GM23338 (cell line): ENCODE measurements around the gene DDIT3. TPM values are rescaled to one million over a fixed set of nuclear protein-coding genes. Genes with fewer than 3 reads are reported as not detected.

Experiments
- ATAC-seq: fragments of 200-7000 bp; cut with Tn5 transposase; 3 replicates; pipeline ENCODE4 v1.9.1; 2020
- DNase-seq: peaks from one replicate; pipeline ENCODE4 v3.0.0-alpha.2; 2015; ENCODE audit warnings: low spot score
- H2AFZ ChIP-seq: fragments of 200-600 bp; sonication (generic); 2 replicates; pipeline ENCODE4 v1.8.0; 2016; ENCODE audit warnings: antibody characterized with exemption, mild to moderate bottlenecking, moderate library complexity
- H3F3A ChIP-seq: fragments of 200-600 bp; sonication (generic); replicated peaks from 2 replicates; pipeline ENCODE4 v1.8.0; 2017; ENCODE audit warnings: antibody characterized with exemption, mixed run types, low read depth
- H3K27ac ChIP-seq: fragments of 200-600 bp; sonication (generic); 2 replicates; pipeline ENCODE4 v1.6.1; 2016; ENCODE audit warnings: low read depth
- H3K27me3 ChIP-seq: fragments of 200-600 bp; sonication (generic); 2 replicates; pipeline ENCODE4 v1.8.0; 2016; ENCODE audit warnings: mild to moderate bottlenecking, mixed run types, moderate library complexity; ENCODE audit not compliant: insufficient read depth
- H3K36me3 ChIP-seq: fragments of 200-600 bp; sonication (generic); 2 replicates; pipeline ENCODE4 v1.8.0; 2016; ENCODE audit warnings: mild to moderate bottlenecking; ENCODE audit not compliant: insufficient read depth
- H3K4me1 ChIP-seq: fragments of 200-600 bp; sonication (generic); 2 replicates; pipeline ENCODE4 v1.8.0; 2016; ENCODE audit warnings: mild to moderate bottlenecking, moderate library complexity; ENCODE audit not compliant: insufficient read depth
- H3K4me2 ChIP-seq: fragments of 200-600 bp; sonication (generic); 2 replicates; pipeline ENCODE4 v1.7.1; 2017; ENCODE audit warnings: mixed run types
- H3K4me3 ChIP-seq: fragments of 200-600 bp; sonication (generic); 2 replicates; pipeline ENCODE4 v1.6.1; 2016; ENCODE audit warnings: mixed run types
- H3K79me2 ChIP-seq: fragments of 200-600 bp; sonication (generic); replicated peaks from 2 replicates; pipeline ENCODE4 v1.8.0; 2017; ENCODE audit warnings: mild to moderate bottlenecking; ENCODE audit not compliant: insufficient read depth
- H3K9me2 ChIP-seq: fragments of 200-600 bp; sonication (generic); 2 replicates; pipeline ENCODE4 v1.8.0; 2017; ENCODE audit not compliant: insufficient read depth
- H4K20me1 ChIP-seq: fragments of 200-600 bp; sonication (generic); replicated peaks from 2 replicates; pipeline ENCODE4 v1.8.0; 2017; ENCODE audit warnings: mild to moderate bottlenecking; ENCODE audit not compliant: insufficient read depth
- H3K27ac Mint-ChIP-seq: 2 replicates; pipeline ENCODE4 v1.8.0; 2020; ENCODE audit warnings: inconsistent platforms, mild to moderate bottlenecking, moderate library complexity, mixed read lengths
- H3K27me3 Mint-ChIP-seq: 3 replicates; pipeline ENCODE4 v1.8.0; 2022; ENCODE audit warnings: low read depth, mild to moderate bottlenecking, moderate library complexity, mixed read lengths, inconsistent platforms; ENCODE audit not compliant: insufficient read depth, poor library complexity
- H3K36me3 Mint-ChIP-seq: 3 replicates; pipeline ENCODE4 v1.8.0; 2021; ENCODE audit warnings: low read depth, mild to moderate bottlenecking, inconsistent platforms, moderate library complexity, mixed read lengths
- H3K4me1 Mint-ChIP-seq: 3 replicates; pipeline ENCODE4 v1.8.0; 2020; ENCODE audit warnings: mild to moderate bottlenecking, inconsistent platforms, mixed read lengths
- H3K4me3 Mint-ChIP-seq: 3 replicates; pipeline ENCODE4 v1.8.0; 2021; ENCODE audit warnings: moderate library complexity, mild to moderate bottlenecking, inconsistent platforms, mixed read lengths
- H3K9me3 Mint-ChIP-seq: 3 replicates; pipeline ENCODE4 v1.8.0; 2020; ENCODE audit warnings: moderate library complexity, mild to moderate bottlenecking, inconsistent platforms, mixed read lengths
- CREB1 ChIP-seq: fragments of 250-450 bp; sonication (Bioruptor Pico); IDR thresholded peaks from 2 replicates; pipeline ENCODE4 v1.5.0; 2020; ENCODE audit warnings: low read depth, mild to moderate bottlenecking, moderate library complexity
- CTCF ChIP-seq, 2 experiments: fragments of 200-600 bp in 1 of 2; sonication (generic) in 1 of 2; conservative IDR thresholded peaks; 2 replicates each; pipeline versions ENCODE4 v1.5.1 to v1.6.1; 2016 to 2017; ENCODE audit warnings: antibody characterized with exemption in 2 of 2, low read depth in 2 of 2, mild to moderate bottlenecking in 2 of 2, moderate library complexity in 1 of 2
- ETS1 ChIP-seq: IDR thresholded peaks from 2 replicates; pipeline ENCODE4 v1.6.1; 2016; ENCODE audit warnings: antibody characterized with exemption
- EZH2 ChIP-seq: fragments of 200-600 bp; sonication (generic); IDR thresholded peaks from one replicate; pipeline ENCODE4 v1.8.0; 2017; ENCODE audit warnings: antibody characterized with exemption, mild to moderate bottlenecking, low read depth; ENCODE audit not compliant: unreplicated experiment
- EZH2phosphoT487 ChIP-seq: fragments of 200-600 bp; sonication (generic); IDR thresholded peaks from one replicate; pipeline ENCODE4 v1.8.1; 2018; ENCODE audit warnings: antibody characterized with exemption; ENCODE audit not compliant: unreplicated experiment
- JUNB ChIP-seq: IDR thresholded peaks from one replicate; pipeline ENCODE4 v1.6.1; 2016; ENCODE audit warnings: antibody characterized with exemption; ENCODE audit not compliant: unreplicated experiment
- NANOG ChIP-seq: IDR thresholded peaks from 2 replicates; pipeline ENCODE4 v1.6.1; 2016; ENCODE audit warnings: antibody characterized with exemption, borderline replicate concordance
- POLR2AphosphoS5 ChIP-seq: IDR thresholded peaks from 2 replicates; pipeline ENCODE4 v1.6.1; 2016; ENCODE audit warnings: antibody characterized with exemption, low read depth
- STAT1 ChIP-seq: IDR thresholded peaks from one replicate; pipeline ENCODE4 v1.6.1; 2016; ENCODE audit warnings: antibody characterized with exemption; ENCODE audit not compliant: unreplicated experiment
- ZNF114 ChIP-seq: fragments of 250-450 bp; sonication (Bioruptor Pico); IDR thresholded peaks from 2 replicates; pipeline ENCODE4 v1.5.0; 2020; ENCODE audit warnings: mild to moderate bottlenecking, moderate library complexity
- ZNF331 ChIP-seq: fragments of 250-450 bp; sonication (Bioruptor Pico); IDR thresholded peaks from 2 replicates; pipeline ENCODE4 v1.5.0; 2020; ENCODE audit warnings: low read depth, mild to moderate bottlenecking, moderate library complexity
- ZNF462 ChIP-seq: fragments of 250-450 bp; sonication (Bioruptor Pico); IDR thresholded peaks from 2 replicates; pipeline ENCODE4 v1.5.0; 2020; ENCODE audit warnings: mild to moderate bottlenecking, moderate library complexity
- polyA plus RNA-seq: library from polyadenylated mRNA; unstranded; fragments of >200 nt; fragmentation: Nextera tagmentation; extraction: Ambion mirVana; gene quantifications from 2 replicates; pipeline ENCODE4 v1.2.1, GENCODE V29; 2016
- total RNA-seq: library from RNA; depleted of rRNA; stranded (reverse); fragments of >200 nt; shearing (Covaris generic); gene quantifications from 2 replicates; pipeline ENCODE4 v1.2.3, GENCODE V29; 2014

DDIT3 gene
- total and polyA plus RNA-seq, 2 experiments from 2014 or later = 3.9 to 12.5 TPM

- TF ChIP-seq STAT1 = no peak
- TF ChIP-seq JUNB = no peak
- TF ChIP-seq EZH2 = no peak
- no peak for TF ChIP-seq ETS1
- TF ChIP-seq CTCF (conservative IDR thresholded peaks at IDR 0.05; ENCODE audit: low read depth in 2 of 2) = no peak
- no peak for TF ChIP-seq NANOG
- TF ChIP-seq ZNF114 = no peak
- TF ChIP-seq POLR2AphosphoS5 = no peak
- no peak for TF ChIP-seq EZH2phosphoT487
These were observed 13.9 kb upstream of the DDIT3 start (continued) for GRCh38 chr12:57534250-57534649.

- 0 out of 2 replicates have a peak, but pooled peaks cover 12% of the 10 kb centered on the region for H3F3A ChIP-seq
- ATAC-seq (no peak), DNase-seq (no peak)
- no peaks in the 10 kb centered on the region for H3K79me2 ChIP-seq
- Mint-ChIP-seq H3K4me3 (no peak overlapping the region), H3K4me1 (peaks cover 19% of the 10 kb centered on the region), H3K36me3 (peaks cover 66% of the 10 kb centered on the region), H3K27ac (no peak overlapping the region), H3K9me3 (no peaks in the 10 kb centered on the region), H3K27me3 (peaks cover 8% of the 10 kb centered on the region)
- H3K36me3 ChIP-seq = peaks cover 20% of the 10 kb centered on the region
- H3K4me3 ChIP-seq = no peak overlapping the region
- peaks cover 9% of the 10 kb centered on the region for H4K20me1 ChIP-seq
- no peaks in the 10 kb centered on the region for H3K4me1 ChIP-seq
- H3K9me2 ChIP-seq = no peaks in the 10 kb centered on the region
- H3K27me3 ChIP-seq = no peaks in the 10 kb centered on the region
- H3K4me2 ChIP-seq = no peak overlapping the region
- no peak overlapping the region for H2AFZ ChIP-seq
- H3K27ac ChIP-seq = no peak overlapping the region
- TF ChIP-seq POLR2AphosphoS5 = no peak
- TF ChIP-seq CTCF (conservative IDR thresholded peaks at IDR 0.05; ENCODE audit: low read depth in 2 of 2) = no peak
- no peak for TF ChIP-seq CREB1
- TF ChIP-seq ETS1 = no peak
- TF ChIP-seq ZNF331 (CRISPR knock-in tag) = no peak
- TF ChIP-seq EZH2phosphoT487 = no peak
- no peak for TF ChIP-seq EZH2
- TF ChIP-seq ZNF462 (CRISPR knock-in tag) = no peak
- TF ChIP-seq NANOG = no peak
- no peak for TF ChIP-seq ZNF114
- no peak for TF ChIP-seq JUNB
- no peak for TF ChIP-seq STAT1
These were observed 12.8 kb upstream of the DDIT3 start for GRCh38 chr12:57533108-57533507.
